GM19193 (cell line): ENCODE measurements around the gene PLEKHA5.

Experiments used
- POLR2A ChIP-seq: IDR thresholded peaks from 4 replicates; pipeline ENCODE4 v1.6.1; 2011; ENCODE audit not compliant: insufficient read depth, insufficient read length; ENCODE audit errors: extremely low read depth

The PLEKHA5 gene

DNA sequence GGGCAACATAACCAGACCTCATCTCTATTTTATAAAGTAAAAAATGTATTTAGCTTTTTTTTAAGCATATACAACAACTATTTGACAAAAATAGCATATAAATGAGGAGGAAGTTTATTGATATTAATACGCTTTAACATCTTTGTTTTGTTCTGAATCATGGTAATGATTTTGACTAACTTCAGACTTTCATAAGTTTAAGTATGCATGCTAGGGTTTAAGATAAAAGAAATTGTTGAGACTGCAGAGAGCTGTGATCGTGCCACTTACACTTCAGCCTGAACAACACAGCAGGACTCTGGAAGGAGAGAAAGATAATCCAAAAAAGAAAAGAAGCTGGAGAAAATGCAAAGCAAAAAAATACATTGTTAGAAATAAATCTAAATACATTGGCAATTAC lies 221.8 kb downstream of the PLEKHA5 start:
- no peak for TF ChIP-seq POLR2A

DNA sequence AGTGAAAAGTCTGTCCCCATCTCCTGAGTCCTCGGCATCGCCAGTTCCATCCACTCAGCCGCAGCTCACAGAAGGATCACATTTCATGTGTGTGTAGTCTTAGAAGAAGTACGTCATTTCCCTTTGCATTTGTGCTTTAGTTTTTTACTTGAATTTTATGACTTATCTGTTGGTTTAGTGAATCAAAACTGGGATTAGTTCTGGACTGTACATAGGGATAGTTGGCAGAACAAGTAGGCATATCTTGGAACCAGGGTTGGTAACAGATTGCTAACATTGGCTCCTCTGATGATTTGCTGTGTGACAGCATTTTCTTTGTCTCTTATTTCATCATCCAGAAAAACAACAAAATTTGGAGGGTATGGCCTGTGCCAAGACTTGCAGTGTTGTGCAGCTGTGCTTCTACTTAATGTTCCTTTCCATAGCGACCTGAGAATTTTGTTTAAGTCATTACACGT lies 240.2 kb downstream of the PLEKHA5 start:
- no peak for TF ChIP-seq POLR2A

DNA sequence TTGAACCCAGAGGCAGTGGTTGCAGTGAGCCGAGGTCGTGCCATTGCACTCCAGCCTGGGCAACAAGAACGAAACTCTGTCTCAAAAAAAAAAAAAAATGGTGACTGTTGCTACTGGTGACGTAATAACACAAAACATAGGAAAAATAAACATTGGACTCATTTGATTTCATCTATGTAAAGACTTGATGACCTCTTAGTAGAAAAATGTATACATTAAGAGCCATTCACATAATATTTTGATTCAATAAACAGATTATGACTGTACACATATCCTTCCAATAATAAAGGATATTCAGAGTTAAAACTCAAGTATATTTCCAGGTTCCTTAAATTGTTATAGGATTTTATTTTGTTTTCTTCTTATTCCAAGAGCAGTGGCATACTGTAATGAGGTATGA lies 244.1 kb downstream of the PLEKHA5 start:
- no peak for TF ChIP-seq POLR2A

DNA sequence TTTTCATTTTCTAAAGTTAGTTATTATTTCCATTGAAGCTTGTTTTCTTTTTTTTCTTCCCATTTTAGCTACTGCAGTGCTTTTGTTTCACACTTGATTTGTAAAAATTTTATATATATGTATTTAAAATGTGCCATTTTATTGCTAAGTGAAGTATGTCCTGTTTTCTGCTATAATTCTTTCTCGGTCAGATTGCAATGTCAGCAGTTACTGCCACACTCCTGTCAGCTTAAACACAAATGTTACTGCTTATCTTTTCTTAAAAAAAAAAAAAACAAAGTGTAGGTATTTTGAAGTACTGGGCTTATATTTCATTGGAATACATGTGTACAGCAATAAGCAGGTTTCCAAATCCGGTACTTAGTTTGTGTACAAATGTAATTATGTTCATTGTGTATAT lies 246.4 kb downstream of the PLEKHA5 start:
- no peak for TF ChIP-seq POLR2A

DNA sequence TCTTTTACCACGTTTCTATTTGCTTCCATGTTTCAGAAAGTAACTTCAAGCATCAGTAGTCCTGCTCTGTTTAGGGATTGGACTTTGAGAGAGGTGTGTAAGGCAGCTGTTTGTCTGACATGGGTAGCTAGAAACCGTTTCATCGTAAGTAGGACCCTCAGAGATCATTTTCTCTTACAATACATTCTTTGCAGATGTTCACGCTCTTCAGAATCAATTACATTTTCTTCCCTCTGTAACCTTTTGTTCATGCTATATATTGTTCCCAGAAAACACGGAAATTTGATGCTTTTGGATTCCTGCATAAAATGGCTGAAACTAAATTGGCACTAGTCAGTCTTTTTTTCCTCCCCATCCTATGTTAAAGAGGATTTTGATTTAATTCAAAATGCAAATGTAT lies 247.2 kb downstream of the PLEKHA5 start:
- TF ChIP-seq POLR2A = no peak

DNA sequence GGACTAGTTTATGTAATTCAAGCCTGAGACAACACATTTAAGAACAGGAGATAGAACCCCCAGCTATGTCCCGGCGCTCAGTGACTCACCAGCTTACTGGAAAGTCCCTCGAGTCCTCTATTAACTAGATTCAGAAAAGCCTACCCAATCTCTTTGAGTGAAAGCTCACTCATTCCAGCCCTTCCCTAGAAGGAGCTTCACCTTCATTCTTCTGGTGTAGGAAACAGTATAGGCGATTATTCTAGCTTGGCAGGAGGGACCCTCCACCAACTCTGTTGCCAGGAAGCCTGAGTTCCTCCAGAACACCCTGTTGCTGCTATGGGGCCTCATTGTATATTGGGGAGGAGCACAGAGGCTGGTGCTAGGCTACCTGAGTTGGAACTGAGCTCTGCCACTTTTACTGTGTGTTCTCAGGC lies 252.6 kb downstream of the PLEKHA5 start:
- no peak for TF ChIP-seq POLR2A

DNA sequence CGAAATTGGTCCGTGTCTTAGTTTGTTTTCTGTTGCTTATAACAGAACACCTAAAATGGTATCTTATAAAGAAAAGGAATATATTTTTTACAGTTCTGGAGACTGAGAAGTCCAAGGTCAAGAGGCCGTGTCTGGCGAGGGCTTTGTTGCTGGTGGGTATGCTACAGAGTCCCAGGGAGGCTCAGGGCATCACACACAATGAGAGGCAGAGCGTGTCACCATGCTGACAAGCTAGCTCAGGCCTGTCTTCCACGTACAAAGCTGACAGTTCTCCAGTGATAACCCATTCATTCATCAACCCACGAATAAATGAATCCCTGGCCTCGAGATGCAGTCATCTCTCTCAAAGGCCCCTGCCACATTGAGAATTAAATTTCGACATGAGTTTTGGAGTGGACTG lies 253.0 kb downstream of the PLEKHA5 start:
- TF ChIP-seq POLR2A = no peak

DNA sequence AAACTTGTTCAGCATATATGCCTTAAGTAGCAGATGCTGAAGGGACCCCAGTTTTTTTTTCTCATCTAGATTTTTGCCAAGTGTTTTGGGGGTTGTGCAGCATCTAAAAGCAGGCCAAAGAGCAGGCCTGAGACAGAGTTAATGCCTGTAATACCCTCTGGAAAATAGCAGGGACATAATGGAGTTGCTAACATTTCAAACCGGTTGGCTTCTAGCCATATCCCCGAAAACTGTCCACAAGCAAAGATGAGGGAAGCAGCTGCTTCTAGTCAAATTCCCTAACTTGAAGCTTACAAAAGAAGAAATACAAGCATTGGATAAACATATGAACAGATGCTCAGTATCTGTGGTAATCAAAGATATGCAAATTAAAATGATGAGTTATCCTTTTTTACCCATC lies 257.6 kb downstream of the PLEKHA5 start:
- TF ChIP-seq POLR2A = no peak

DNA sequence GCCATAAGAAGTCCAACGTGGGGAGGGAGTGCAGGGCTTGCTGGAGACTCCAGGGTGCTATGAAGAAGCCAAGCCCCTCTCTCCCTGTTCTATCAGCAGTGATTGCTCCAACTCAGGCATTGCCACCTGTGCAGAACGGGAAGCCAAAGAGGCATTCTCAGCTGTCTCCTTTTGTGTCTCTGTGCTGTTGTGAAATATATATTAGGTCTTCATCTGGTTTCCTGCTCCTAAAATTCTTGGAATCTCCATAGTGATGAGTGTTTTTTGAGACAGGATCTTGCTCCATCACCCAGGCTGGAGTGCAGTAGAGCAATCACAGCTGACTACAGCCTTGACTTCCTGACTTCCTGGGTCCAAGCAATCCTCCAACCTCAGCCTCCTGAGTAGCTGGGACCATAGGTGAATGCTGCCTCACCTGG lies 258.6 kb downstream of the PLEKHA5 start:
- no peak for TF ChIP-seq POLR2A

DNA sequence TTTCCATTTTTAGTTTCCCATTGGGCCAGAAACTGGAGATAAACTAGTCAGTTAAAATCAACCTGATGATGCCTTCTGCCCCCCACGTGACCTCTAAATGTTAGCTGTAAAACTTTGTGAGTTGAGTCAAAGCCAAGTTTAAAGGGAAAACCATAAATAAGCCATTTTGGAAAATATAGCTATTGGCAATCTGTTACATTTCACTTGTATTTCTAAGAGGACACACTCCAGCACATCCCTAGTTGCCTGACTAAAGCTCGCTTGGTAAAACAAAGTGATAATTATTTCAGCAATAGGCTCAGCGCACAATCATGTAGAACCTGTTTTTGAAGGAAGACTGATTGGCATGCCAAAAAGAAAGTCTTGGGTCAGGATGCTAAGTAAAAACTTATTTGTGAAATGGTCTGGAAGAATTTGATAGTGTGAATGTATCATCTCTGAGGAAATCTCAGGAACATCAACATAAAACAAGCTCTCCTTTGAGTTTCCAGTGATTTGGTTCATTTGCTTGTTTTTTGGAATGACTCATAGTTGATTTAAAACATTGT lies 260.6 kb downstream of the PLEKHA5 start:
- no peak for TF ChIP-seq POLR2A

DNA sequence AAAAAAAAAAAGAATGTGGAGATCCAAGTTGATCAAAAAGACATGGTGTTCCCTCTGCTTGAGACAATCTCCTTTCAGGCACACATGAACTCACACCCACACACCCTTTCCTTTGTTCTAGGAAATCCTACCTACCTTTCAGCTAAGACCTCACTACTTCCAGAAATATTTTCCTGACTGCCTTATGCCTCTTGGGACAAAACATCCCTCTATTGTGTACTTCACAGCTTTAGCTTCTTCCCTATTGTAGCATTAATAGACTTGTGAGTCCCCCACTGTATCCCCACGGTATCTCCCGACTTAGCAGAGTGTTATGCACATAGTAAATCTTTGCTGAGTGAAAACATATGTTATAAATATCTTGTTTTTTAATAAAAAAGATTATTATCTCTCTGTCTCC lies 264.9 kb downstream of the PLEKHA5 start:
- TF ChIP-seq POLR2A = no peak

DNA sequence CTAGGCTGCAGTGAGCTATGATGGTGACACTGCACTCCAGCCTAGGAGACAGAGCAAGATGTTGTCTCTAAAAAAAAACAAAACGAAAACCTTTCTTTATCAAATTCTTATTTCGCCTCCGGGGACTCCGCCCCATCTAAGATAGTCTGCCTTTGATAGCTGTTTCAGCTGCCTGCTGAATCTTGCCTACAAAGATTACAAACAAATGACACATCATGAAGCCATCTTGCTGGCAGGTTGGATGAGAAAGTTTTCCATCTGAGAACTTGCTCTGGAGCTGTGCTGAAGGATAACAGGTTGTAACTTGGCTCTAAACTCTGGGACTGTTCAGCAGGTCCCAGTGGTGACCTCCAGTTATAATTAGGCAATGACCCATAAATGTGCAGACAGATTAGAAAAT lies 268.0 kb downstream of the PLEKHA5 start:
- TF ChIP-seq POLR2A = no peak

DNA sequence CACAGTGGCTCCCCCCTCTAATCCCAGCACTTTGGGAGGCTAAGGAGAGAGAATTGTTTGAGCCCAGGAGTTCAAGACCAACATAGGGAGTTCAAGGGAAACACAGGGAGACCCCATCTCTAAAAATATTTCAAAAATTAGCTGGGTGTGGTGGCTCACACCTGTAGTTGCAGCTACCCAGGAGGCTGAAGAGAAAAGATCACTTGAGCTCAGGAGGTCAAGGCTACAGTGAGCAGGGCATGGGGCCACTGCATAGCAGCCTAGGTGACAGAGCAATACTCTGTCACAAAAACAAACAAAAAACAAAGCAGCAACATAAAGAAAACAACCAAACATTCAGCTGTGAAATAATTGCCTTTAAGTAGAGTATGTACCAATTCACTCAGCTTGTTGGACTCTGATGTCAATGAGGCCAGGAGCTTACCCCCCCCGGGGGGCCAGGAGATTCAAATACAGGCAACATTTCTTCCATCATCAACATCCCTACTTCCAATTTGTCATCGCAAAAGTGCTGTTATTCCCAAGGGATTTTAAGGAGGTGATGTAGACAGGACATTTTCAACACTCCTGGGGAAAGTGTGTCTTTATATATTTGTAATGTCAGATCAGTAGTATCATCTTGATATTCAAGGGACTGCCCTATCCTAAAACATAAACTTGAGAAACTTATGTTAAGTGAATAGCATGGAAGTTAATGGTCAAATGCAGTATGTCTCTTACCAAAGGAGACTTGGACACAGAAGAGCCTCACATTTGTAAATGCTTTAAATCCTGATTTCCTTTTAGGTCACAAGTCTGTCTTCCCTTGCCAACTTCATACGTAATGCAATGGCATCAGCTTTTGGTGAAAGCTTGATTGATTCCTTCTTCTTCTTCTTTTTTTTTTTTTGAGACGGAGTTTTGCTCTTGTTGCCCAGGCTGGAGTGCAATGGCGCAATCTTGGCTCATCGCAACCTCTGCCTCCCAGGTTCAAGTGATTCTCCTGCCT lies 269.1 kb downstream of the PLEKHA5 start:
- no peak for TF ChIP-seq POLR2A

DNA sequence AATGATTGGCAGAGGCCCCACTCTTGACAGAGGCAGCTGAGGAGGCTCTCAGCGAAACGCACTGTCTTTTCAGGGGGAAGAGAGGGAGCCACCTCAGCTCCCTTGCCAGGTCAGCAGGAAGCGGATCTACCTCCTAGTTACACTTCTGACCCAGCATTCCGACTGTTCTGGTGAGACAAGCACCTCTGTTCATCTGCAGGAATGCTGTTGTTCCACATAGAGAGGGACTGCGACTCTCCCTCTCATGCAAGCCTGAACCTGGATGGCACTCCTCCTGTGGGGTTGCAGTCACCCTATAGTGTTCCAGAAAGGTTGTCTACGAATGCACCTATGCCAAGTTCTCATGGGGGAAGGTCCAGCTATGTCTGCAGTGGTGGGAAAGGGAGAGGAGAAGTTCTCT lies 272.7 kb downstream of the PLEKHA5 start:
- TF ChIP-seq POLR2A = no peak

DNA sequence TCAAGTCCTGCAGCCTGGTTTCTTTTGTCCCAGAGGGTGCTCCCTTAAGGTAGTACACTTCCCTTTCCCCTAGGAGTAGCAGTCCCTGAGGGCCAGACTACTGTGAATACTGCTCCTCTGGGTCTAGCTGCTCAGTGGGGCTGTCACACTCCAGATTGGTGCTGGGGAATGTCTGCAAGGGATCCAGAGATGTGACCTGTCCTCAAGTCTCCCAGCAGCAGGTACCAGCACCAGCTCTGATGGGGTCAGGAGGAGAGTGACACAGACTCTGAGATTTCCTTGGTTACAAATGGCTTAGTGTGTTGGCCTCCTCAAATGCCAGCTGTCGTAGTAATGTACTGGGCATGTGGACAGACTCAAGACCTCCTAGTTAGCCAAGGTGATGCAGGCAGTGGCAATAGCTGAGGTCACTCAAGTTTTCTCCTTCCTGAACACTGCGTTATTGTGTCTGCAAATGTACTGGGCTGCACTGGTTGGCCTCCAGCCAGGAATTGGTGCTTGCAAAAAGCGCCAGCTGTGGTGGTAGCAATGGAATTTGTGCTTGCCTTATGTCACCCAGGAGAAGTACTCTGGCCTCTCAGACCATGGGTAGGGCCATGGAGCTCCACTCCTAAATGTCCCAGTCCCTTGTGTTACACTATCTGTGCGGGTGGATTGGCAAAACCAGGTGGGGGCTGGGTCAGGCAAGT lies 273.4 kb downstream of the PLEKHA5 start:
- TF ChIP-seq POLR2A = no peak
